GM10248 (cell line): Measurements from ENCODE around the gene ZFYVE1.
"Not testable (repeated sequence)": the region's sequence is repeated elsewhere in the genome, so short reads cannot be mapped to it uniquely, and the experiment has no call there.

ENCODE experiments used
- CTCF ChIA-PET: fragments of 300-600 bp; sonication (Branson Sonifier 250); formaldehyde crosslinking; extraction: SDS; loops from one replicate; lab custom pipeline; 2021; ENCODE audit warnings: antibody characterized with exemption; lab: Yijun Ruan, JAX
- POLR2A ChIA-PET: fragments of 350-650 bp; sonication (Branson Sonifier 250); formaldehyde crosslinking; extraction: SDS; loops from one replicate; lab custom pipeline; 2020; ENCODE audit warnings: antibody characterized with exemption; lab: Yijun Ruan, JAX
- DNase-seq: peaks from one replicate; pipeline ENCODE4 v3.0.0; 2012; ENCODE audit errors: extremely low spot score
- TF ChIP-seq, protein P1 (sequence below): IDR thresholded peaks from 2 replicates; pipeline ENCODE4 v1.5.1; 2012; ENCODE audit warnings: mild to moderate bottlenecking, low read depth; ENCODE audit errors: extremely low read depth, missing control alignments, control extremely low read depth

ZFYVE1 gene

DNA sequence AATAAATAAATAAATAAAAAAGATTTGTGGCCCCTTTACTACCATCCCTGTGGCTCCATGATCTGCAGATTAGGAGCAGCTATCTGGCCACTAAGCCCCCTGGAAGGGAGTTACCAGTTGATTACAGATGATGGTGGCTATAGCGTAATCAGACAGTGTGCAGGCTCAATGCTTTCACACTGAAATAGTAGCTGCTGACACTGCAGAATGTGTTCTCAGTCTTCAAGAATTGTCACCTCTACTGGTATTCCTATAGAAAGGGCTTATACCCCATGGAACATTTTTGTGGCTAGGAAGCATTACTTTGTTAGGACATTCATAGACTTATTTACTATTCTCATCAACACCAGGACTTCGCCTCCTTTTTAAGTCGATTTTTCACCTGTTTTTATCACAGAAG is 69.7 kb downstream of the ZFYVE1 start:
- TF ChIP-seq, protein P1, sequence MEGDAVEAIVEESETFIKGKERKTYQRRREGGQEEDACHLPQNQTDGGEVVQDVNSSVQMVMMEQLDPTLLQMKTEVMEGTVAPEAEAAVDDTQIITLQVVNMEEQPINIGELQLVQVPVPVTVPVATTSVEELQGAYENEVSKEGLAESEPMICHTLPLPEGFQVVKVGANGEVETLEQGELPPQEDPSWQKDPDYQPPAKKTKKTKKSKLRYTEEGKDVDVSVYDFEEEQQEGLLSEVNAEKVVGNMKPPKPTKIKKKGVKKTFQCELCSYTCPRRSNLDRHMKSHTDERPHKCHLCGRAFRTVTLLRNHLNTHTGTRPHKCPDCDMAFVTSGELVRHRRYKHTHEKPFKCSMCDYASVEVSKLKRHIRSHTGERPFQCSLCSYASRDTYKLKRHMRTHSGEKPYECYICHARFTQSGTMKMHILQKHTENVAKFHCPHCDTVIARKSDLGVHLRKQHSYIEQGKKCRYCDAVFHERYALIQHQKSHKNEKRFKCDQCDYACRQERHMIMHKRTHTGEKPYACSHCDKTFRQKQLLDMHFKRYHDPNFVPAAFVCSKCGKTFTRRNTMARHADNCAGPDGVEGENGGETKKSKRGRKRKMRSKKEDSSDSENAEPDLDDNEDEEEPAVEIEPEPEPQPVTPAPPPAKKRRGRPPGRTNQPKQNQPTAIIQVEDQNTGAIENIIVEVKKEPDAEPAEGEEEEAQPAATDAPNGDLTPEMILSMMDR = no peak
- CTCF ChIA-PET = interaction anchor here (0.7 to 4.0 kb wide), 6 partner anchors 9 to 443 kb away, joined by 3 to 29 read pairs (median 4); no protein-coding TSS in a partner anchor
- DNase-seq = no peak
- POLR2A ChIA-PET = no interaction called here

DNA sequence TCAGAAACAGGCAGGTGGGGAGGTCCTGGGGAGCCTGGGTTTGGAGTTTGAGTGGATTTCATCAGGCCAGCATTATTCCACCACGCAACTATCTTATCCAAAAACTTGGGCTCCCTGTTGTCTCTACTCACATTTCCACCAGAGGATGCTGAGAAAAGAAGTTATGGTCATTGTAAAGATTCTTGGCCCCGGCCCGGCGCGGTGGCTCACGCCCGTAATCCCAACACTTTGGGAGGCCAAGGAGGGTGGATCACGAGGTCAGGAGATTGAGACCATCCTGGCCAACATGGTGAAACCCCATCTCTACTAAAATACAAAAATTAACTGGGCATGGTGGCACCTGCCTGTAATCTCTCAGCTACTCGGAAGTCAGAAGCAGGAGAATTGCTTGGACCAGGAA is 70.2 kb downstream of the ZFYVE1 start:
- CTCF ChIA-PET = interaction anchor here (0.7 to 4.0 kb wide), 5 partner anchors 8 to 439 kb away, joined by 3 to 29 read pairs (median 4); no protein-coding TSS in a partner anchor
- POLR2A ChIA-PET, DNase-seq: not testable (repeated sequence)

DNA sequence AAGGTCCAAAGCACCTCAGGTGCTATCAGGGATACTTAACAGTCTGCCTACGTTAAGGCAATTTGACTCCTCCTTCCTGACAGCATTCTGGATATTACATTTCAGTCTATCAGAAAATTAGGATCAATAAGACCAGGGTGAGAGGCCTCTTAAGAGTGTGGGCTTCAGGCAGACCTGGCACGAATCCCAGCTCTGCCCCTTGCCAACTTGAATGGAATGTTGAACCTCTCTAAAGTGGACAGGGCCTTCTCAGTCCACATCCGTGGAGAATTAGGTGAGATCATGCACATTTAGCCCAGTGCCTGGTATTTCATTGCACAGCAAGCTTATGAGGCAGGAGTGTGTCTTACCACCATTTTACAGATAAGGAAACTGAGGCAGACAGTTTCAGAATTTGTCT is 74.7 kb downstream of the ZFYVE1 start:
- POLR2A ChIA-PET = interaction anchor here (0.7 kb wide), 1 partner anchor 15 kb away, joined by 4 read pairs; no protein-coding TSS in a partner anchor
- TF ChIP-seq, protein P1 = no peak
- CTCF ChIA-PET = interaction anchor here (2.1 kb wide), 1 partner anchor 438 kb away, joined by 8 read pairs; no protein-coding TSS in a partner anchor
- no peak for DNase-seq

DNA sequence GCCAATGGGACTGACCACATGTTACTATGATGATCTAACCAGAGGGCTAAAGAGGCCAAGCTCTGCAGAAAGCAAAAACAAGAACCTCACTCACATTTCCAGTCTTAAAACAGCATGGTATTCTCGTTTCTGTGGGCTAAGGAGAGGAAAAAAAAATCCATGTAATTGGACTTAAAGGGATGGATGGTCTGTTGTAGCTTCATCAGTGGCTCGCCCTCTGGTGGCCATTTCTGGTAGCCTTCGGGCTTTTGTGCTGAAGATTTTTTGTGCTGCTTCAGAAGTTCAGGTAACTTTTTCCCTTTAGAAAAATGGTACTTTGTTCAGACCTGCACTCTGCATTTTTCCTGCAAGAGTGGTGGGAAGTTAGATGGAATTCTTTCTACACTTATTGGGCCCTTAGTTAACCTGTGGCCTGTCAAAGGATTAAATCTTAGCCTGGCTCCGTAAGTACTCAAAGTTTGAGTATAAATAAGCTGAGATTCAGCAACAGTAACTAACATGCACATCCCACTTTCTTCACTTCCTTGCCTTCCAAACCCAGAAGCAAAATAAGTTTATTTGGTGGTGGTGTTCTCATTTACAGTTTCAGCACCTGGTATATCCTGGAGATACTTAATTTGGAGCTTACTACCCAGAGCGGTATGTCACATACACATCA is 78.3 kb downstream of the ZFYVE1 start:
- POLR2A ChIA-PET = no interaction called here
- CTCF ChIA-PET = interaction anchor here (0.9 to 4.5 kb wide), 37 partner anchors 10 to 1181 kb away, joined by 3 to 207 read pairs (median 5); partner anchors contain the start of genes DCAF4, DPF3 and ZFYVE1
- peak; percentile 65 for DNase-seq
- TF ChIP-seq, protein P1 = peak; percentile 72

DNA sequence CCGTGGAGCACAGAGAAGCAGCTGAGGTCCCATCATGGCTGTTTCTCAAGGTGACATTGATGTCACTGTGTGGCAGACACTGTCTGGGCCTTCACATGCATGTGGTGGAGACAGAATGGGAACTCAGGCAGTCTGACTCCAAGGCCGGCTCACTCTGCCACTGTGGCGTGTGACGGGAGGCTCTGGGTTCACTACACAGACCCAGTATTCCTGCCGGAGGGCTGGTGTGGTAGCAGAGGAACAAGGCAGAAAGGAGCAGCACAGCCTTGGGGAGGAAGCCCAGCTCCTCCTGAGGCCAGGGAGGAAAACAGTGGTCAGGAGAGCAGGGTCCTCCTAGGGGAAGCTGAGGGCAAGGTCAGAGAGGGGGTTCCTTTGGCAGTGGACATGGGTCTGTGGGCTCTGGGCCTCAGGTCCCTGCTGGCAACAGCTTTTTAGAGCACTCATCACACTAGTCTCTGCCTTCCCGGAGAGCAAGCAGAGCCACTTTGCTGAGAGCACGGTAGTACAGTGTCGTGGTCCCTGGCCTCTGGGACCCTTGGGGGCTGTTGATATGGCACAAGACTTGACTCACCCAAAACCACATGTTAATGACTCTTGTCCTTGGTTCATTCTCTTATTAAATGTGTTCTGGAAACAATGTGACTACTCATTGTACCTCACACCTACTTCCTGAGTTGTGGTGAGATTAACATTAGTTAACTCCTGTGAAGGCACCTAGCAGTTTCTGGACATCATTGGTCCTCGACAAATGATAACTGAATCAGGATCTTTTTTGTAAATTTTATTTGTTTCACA is 79.3 kb downstream of the ZFYVE1 start:
- no peak for DNase-seq
- CTCF ChIA-PET = interaction anchor here (1.0 to 4.5 kb wide), 25 partner anchors 9 to 1180 kb away, joined by 3 to 207 read pairs (median 7); partner anchors contain the start of genes DCAF4 and DPF3
- TF ChIP-seq, protein P1 = no peak
- POLR2A ChIA-PET = no interaction called here

DNA sequence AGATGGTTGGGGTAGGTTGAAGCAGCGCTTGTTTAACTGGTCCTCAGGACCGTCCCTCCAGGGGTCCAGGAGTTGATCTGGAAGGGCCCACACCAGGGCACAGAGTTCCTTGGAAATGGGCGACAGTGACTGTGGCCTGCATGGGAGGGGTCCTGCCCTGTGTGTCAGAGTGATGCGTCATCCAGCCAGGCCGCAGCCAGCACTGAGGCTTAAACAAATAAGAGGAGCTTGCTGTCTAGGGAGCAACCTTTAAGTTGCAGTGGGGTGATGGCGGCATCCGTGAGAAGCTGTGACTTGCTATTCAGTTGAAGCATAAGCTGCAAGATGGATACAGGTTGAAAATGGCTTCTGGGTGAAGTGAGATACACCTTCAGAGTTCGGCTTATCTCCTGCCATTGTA is 80.4 kb downstream of the ZFYVE1 start:
- ChIA-PET POLR2A (interaction anchor here (0.5 kb wide), 1 partner anchor 79 kb away, joined by 4 read pairs; no protein-coding TSS in a partner anchor), CTCF (interaction anchor here (1.4 to 4.5 kb wide), 5 partner anchors 27 to 441 kb away, joined by 3 to 207 read pairs (median 18); no protein-coding TSS in a partner anchor)
- TF ChIP-seq, protein P1 = no peak
- DNase-seq = no peak
